GM18505 (cell line): ENCODE measurements around the gene PSME1.
"Not testable (repeated sequence)": the region's sequence is repeated elsewhere in the genome, so short reads cannot be mapped to it uniquely, and the experiment has no call there.

Experiments
- ATAC-seq: cut with Tn5 transposase; IDR thresholded peaks from one replicate; pipeline ENCODE4 v1.9.1; 2021; ENCODE audit not compliant: unreplicated experiment
- POLR2A ChIP-seq: IDR thresholded peaks from 4 replicates; pipeline ENCODE4 v1.6.1; 2011; ENCODE audit warnings: borderline replicate concordance; ENCODE audit not compliant: insufficient read depth, insufficient read length; ENCODE audit errors: extremely low read depth

Gene PSME1

DNA sequence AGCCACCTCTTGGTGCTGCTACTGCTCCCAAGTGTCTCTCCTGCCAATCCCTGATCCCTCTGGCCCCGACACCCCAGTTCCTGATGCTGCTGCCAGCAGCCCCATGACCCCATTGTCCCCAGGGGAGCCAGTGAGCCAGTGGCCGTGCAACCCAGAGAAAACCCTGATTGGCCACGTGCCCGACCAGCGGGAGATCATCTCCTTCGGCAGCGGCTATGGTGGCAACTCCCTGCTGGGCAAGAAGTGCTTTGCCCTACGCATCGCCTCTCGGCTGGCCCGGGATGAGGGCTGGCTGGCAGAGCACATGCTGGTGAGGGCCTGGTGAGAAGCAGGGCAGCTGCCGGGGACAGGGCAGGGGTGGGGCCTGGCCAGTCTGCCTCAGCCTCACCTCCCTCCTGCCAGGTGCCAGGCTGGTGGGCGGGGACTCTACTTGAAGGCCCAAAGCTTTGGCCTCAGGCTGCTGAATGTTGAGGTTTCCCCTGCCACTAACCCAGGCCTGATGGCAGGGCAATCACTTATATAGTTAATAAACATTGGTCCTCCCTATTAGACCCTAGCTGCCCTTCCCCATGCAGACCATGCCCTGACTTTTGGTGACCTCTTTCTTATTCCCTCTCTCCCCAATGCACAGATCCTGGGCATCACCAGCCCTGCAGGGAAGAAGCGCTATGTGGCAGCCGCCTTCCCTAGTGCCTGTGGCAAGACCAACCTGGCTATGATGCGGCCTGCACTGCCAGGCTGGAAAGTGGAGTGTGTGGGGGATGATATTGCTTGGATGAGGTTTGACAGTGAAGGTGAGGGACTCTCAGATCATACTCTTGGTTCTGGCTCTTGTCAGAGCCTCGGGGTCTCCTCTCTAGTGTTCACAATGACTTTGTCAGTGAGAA, 36.8 kb upstream of the PSME1 start:
- TF ChIP-seq POLR2A = no peak

DNA sequence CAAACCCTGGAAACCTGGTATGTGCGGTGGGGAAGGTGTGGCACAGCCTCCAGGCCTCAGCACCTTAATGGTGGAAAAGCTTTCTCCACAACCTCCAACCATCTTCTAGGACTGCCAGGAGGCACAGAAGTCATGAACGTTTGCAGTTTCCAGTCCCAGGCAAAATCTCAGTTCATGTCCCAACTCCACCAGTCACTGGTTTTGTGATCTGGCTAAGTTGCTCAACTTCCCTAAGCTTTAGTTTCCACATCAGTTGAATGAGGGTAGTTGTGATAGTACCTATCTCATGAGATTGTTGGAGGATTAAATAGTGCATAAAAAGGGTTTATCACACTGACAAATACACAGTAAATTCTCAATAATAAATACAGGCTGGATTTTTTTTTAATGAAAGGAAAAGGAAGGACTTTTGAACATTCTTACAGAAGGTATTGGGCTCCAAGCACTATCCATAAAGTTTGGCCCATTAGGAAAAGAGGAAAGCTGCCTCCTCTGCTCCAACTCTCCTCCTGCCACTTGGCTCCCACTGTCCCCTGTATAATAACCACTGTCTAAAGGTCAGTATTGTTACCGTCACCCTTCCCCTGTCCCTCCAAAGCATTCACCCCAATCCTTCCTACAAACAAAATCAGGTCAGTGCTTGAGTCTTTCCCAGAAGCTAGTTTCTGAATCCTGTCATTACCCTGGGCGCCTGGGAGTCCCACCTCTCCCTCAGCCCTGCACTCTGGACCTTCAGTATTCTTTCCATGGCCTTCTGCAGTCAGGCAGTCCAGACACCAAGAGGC, 35.6 kb upstream of the PSME1 start:
- no peak for TF ChIP-seq POLR2A
- no peak for ATAC-seq

More for the DNA sequence above, 36.8 kb upstream of the PSME1 start:
- no peak for ATAC-seq

DNA sequence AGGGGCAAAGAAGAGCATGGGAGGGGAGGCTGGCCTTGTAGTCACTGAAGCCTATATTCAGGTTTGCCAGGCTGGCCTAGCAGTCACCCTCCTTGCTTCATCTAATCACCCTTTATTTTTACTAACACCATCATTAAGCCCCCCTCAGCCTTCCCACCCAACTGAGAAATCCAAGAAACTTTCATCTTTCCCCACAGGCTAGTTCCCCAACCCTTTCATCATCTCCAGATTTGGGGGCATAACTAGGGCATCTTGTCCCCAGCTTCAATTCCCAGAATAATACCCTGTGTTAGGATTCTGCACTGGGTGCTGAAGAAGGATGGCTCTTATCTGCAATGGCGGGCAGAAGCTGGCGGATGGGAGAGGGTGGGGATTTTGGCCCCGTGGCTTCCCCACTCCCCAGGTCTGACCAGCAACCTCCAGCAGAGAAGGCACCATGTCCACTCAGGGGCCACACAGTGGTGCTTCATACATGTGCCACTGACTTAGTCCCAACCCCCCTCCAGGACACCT, 35.0 kb upstream of the PSME1 start:
- TF ChIP-seq POLR2A = peak; percentile 22
- ATAC-seq = no peak

DNA sequence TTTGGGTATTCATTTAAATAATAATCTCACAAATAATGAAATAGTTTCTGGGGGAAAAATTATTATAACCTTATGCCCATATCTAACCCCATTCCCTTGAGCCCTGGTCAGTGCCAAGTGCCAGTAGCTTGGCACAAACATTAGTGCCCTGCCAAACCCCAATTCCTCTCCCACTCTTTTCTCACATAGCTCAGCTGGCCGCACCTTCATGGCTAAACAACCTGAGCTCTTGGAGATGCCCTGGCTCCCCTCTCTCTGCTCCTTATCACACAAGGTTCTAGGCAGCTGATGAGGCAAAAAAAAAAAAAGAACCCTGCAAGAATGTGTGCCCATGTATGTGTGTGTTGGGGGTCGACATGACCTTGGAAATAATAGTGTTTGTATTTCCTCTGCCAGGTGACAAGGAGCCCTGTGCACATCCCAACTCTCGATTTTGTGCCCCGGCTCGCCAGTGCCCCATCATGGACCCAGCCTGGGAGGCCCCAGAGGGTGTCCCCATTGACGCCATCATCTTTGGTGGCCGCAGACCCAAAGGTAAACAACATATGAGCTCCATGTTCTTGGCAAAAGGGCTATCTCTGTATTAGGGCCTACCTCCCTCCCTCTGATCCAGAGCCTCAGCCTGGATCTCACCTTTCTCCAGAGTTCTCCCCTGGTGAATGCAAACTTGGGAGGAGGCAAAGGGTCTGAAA, 33.5 kb upstream of the PSME1 start:
- peak; percentile 0 for TF ChIP-seq POLR2A
- ATAC-seq = no peak

DNA sequence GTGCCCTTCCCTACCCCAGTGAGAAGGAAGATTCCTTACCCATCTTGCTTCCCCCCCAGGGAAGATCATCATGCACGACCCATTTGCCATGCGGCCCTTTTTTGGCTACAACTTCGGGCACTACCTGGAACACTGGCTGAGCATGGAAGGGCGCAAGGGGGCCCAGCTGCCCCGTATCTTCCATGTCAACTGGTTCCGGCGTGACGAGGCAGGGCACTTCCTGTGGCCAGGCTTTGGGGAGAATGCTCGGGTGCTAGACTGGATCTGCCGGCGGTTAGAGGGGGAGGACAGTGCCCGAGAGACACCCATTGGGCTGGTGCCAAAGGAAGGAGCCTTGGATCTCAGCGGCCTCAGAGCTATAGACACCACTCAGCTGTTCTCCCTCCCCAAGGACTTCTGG, 32.5 kb upstream of the PSME1 start:
- no peak for ATAC-seq
- no peak for TF ChIP-seq POLR2A

DNA sequence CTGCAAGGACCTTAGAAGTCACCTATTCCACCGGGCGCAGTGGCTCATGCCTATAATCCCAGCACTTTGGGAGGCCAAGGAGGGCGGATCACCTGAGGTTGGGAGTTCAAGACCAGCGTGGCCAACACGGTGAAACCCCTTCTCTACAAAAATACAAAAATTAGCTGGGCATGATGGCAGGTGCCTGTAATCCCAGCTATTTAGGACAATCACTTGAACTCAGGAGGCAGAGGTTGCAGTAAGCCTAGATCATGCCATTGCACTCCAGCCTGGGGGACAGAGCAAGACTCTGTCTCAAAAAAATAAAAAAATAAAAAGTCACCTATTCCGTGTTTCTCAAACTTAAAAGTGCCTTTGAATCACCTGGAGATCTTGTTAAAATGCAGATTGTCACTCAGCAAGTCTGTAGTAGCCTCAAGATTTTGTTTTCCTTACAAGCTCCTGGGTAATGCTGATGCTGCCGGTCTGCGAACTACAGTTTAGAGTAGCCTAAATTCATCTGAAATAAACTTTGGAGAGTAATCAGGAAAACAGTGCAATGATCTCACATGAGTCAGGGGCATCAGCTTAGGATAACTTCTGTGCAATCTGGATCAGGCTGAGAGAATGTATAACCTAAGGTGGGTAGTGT, 30.3 kb upstream of the PSME1 start:
- ATAC-seq = not testable (repeated sequence)

DNA sequence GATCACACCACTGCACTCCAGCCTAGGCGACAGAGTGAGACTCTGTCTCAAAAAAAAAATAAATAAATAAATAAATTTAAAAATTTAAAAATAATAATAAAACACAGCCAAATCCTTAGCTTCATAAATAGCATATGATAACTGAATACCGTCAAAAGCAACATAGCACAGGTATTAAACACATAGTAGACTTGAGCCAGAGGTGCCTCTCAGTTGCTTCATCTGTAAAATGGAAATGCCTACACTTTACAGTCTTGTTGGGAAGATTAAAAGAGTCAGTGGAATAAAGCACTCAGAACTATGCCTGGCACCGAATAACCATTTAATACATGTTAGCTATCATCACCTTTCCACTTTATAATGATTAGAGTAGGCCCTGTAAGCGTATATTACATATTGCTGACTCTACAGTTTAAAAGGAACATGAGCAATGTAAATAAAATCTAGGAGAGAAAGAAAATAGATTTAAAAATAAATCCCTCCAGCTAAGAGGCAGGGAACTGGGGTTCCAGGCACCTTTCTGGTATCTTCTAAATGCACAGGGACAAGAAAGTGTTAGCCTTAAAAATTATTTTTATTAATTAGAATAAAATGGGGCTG, 29.2 kb upstream of the PSME1 start:
- TF ChIP-seq POLR2A = no peak
- no peak for ATAC-seq

DNA sequence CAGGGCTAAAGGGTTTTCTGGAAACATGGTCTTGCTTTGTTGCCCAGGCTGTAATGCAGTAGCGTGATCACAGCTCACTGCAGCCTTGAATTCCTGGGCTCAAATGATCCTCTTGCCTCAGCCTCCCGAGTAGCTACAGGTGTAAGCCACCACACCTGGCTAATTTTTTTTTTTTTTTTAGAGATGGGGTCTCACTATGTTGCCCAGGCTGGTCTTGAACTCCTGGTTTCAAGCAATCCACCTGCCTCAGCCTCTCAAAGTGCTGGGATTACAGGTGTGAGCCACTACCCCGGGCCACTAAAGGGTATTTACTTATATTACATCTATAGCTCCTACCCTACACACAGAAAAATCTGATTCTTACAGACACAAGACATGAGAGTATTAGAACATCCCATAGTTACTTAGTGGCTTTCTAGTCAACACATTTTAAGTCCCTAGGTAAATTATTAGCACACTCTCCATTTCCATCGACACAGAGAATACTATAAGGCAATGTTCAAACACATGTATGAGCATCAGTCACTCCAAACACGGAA, 27.6 kb upstream of the PSME1 start:
- no peak for TF ChIP-seq POLR2A
- no peak for ATAC-seq

DNA sequence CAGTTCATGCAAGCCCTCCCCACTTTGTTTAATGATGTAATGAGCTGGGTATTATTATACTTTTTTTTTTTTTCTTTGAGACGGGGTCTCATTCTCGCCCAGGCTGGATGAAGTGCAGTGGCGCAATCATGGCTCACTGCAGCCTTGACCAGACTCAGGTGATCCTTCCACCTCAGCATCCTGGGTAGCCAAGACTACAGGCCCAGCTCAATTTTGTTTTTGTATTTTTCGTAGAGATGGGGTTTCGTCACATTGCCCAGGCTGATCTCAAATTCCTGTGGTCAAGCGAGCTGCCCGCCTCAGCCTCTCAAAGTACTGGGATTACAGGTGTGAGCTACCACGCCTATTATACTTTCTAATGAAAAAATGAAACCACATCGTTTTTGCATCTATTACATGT, 25.9 kb upstream of the PSME1 start:
- ATAC-seq = no peak
- no peak for TF ChIP-seq POLR2A

DNA sequence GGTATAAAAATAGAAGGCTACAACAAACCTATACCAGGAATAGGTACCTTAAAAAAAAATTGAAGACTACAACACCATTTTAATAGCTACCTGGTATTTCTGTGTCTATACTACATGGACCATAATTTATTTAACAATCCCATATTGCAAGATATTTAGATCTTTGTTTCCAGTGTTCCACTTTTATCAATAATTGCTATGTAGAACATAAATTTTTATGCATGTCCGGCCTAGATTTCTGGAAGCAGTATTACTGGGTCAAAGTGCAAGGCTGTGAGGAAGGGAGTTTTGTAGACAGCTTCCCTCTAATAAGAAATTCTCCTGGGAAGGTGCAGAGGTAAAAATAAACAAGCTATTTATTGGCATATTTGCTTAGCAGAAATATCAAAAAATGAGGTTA, 25.5 kb upstream of the PSME1 start:
- TF ChIP-seq POLR2A = no peak
- no peak for ATAC-seq

DNA sequence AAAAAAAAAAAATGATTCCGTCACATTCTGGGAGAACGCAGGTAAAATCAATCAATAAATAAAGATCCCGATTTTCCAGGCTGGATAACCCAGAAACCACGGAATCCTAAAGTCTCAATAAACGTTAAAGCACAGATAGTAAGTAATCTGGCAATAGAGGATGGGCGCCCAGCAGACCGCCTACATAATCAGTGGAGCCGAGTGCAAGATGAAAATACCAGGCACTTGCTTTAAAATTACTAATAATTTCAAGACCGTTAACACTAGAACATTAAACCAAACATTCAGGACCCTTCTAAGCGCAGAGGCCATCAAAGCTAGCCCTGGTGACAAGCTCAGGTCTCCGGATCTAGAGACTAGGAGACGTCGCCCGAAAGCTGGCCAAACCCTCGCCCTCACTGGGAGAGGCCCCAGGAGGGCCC, 22.6 kb upstream of the PSME1 start:
- TF ChIP-seq POLR2A = no peak
- no peak for ATAC-seq

DNA sequence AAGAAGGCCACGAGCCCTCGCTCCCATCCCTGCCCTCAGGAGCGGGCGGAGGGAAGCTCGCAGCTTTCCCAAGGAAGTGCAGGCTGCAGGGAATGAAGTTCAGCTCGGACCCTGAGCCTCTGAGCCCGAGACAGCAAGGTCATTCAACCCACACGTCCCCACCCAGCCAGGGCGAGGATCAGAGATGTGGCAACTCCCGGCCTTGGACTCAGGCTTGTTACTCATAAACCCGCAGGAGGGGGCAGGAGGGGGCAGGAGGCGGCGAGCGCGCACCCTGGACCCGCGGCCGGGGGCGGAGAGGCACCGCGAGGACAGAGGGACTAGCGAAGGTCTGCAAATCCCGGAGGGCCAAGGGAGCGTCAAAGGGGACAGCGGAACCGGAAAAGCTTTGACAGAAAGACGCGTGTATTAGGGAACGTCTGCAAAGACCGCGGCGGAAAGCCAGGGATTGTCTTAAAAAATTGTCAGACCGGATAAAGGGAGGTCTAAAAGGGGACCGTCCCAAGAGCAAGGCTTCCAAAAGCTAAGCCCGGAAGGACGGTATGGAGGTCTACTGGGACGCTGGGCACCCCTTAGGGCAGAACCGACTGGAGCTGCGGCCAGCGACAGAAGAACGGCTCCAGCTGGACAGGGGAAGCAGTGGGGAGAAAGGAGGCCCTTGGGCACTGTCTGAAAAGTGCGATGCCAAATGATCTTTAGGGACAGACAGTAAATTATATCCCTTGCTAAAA, 22.0 kb upstream of the PSME1 start:
- peak; percentile 82 for TF ChIP-seq POLR2A
- peak; percentile 19 for ATAC-seq
